Calu3 (cell line): ENCODE data around the gene CCDC70. TPM values are rescaled to one million over a fixed set of nuclear protein-coding genes. Genes with fewer than 3 reads are reported as not detected.

ENCODE experiments used
- BruUV-seq: library from RNA; stranded (reverse); fragments of 400-500 nt; replicated peaks from 2 replicates; lab custom pipeline; 2021; lab: Mats Ljungman, UMichigan
- CTCF ChIA-PET: fragments of 300-600 bp; sonication (Branson Sonifier 250); formaldehyde crosslinking; loops from one replicate; lab custom pipeline; 2022; ENCODE audit warnings: antibody characterized with exemption; lab: Charles Lee
- DNase-seq: peaks from one replicate; pipeline ENCODE4 v3.0.0; 2022
- H3K27ac Mint-ChIP-seq: one replicate; pipeline ENCODE4 v1.8.0; 2022; ENCODE audit warnings: mixed read lengths; ENCODE audit not compliant: unreplicated experiment
- H3K27me3 Mint-ChIP-seq: one replicate; pipeline ENCODE4 v1.8.0; 2022; ENCODE audit warnings: mixed read lengths; ENCODE audit not compliant: unreplicated experiment
- H3K36me3 Mint-ChIP-seq: one replicate; pipeline ENCODE4 v1.8.0; 2022; ENCODE audit warnings: mild to moderate bottlenecking, moderate library complexity, mixed read lengths; ENCODE audit not compliant: insufficient read depth, unreplicated experiment
- H3K4me1 Mint-ChIP-seq: one replicate; pipeline ENCODE4 v1.8.0; 2022; ENCODE audit warnings: mild to moderate bottlenecking, low read depth, mixed read lengths; ENCODE audit not compliant: unreplicated experiment
- H3K4me3 Mint-ChIP-seq: one replicate; pipeline ENCODE4 v1.8.0; 2022; ENCODE audit warnings: mild to moderate bottlenecking, low read depth, moderate library complexity, mixed read lengths; ENCODE audit not compliant: unreplicated experiment
- H3K9me3 Mint-ChIP-seq: one replicate; pipeline ENCODE4 v1.8.0; 2022; ENCODE audit warnings: low read depth, mixed read lengths; ENCODE audit not compliant: unreplicated experiment
- CTCF ChIP-seq: fragments of 200-600 bp; IDR thresholded peaks from one replicate; pipeline ENCODE4 v1.8.0; 2022; ENCODE audit warnings: antibody characterized with exemption; ENCODE audit not compliant: unreplicated experiment
- intact Hi-C: fragments of 100-400 bp; cut with micrococcal nuclease; formaldehyde crosslinking; loops from one replicate; pipeline ENCODE4 v1.10.0; 2022; ENCODE audit not compliant: unreplicated experiment
- total RNA-seq: library from RNA; stranded (reverse); gene quantifications from 2 replicates; pipeline ENCODE4 v1.2.3, GENCODE V29; 2022

The CCDC70 gene
- total RNA-seq, 1 experiment from 2014 or later, result not detected

- no peak for TF ChIP-seq CTCF
- intact Hi-C loops, result no loop called here
- no peaks in the 10 kb centered on the region for H3K9me3 Mint-ChIP-seq
- no TSS peak for BruUV-seq
- CTCF ChIA-PET, result no interaction called here
- no peak overlapping the region for H3K27ac Mint-ChIP-seq
- H3K36me3 Mint-ChIP-seq, result no peaks in the 10 kb centered on the region
- H3K4me1 Mint-ChIP-seq, result peaks cover 35% of the 10 kb centered on the region
- H3K4me3 Mint-ChIP-seq, result no peak overlapping the region
- DNase-seq, result peak; percentile 12
- H3K27me3 Mint-ChIP-seq, result no peaks in the 10 kb centered on the region
Observed at GRCh38 chr13:51856027-51856736, 5.6 kb upstream of the CCDC70 start.

GRCh38 chr13:51856998-51857397 lies 4.8 kb upstream of the CCDC70 start:
- BruUV-seq, result no TSS peak
- Mint-ChIP-seq H3K4me3 (no peak overlapping the region), H3K27ac (no peak overlapping the region), H3K36me3 (no peaks in the 10 kb centered on the region), H3K9me3 (no peaks in the 10 kb centered on the region), H3K4me1 (peaks cover 35% of the 10 kb centered on the region), H3K27me3 (peaks cover 3% of the 10 kb centered on the region)
- TF ChIP-seq CTCF, result no peak
- no peak for DNase-seq
- CTCF ChIA-PET, result interaction anchor here (0.6 kb wide), 1 partner anchor 575 kb away, joined by 3 read pairs; no protein-coding TSS in a partner anchor
- intact Hi-C loops, result no loop called here

DNA sequence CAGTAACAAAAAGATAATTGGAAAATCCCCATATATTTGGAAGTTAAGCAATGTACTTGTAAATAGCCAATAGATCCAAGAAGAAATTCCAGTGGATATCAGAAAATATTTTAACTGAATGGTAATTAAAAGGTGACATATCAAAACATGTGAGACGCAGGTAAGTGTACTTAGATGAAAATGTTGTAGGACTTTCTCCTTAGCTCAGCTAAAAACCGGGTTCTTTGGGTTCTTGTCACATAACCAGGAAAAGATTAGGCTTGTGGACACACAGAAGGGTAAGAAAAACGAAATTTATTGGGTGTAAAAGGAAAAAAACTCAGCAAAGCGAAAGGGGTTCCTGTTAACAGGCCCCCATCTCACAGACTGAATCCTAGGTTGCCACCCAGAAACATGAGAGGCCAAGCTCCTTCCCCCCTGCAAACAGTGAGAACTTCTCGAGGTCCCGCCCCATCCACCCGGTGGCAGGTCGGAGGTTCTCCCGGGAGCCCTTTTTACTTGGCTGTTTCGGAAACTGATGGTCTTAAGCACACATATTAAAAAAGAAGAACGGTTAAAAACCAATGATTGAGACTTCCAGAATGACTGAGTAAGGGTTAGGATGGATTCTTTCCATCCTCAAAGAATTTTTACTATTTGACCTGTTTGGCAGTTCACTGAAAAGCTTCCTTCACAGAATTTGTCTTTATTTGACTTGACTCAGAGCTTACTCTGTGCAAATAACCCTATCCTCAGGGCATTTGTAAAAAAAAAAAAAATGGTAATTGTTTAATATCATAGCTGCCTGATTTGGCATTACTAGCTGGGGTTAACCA lies 3.1 kb upstream of the CCDC70 start:
- Mint-ChIP-seq H3K4me3 (no peak overlapping the region), H3K9me3 (no peaks in the 10 kb centered on the region), H3K36me3 (no peaks in the 10 kb centered on the region), H3K4me1 (peaks cover 35% of the 10 kb centered on the region), H3K27ac (no peak overlapping the region), H3K27me3 (peaks cover 19% of the 10 kb centered on the region)
- no peak for DNase-seq
- CTCF ChIA-PET, result interaction anchor here (0.7 kb wide), 1 partner anchor 833 kb away, joined by 4 read pairs; no protein-coding TSS in a partner anchor
- TF ChIP-seq CTCF, result no peak
- intact Hi-C loops, result no loop called here
- no TSS peak for BruUV-seq

GRCh38 chr13:51862957-51863356 lies 1.2 kb downstream of the CCDC70 start:
- peaks cover 37% of the 10 kb centered on the region for H3K27me3 Mint-ChIP-seq
- peaks cover 15% of the 10 kb centered on the region for H3K4me1 Mint-ChIP-seq
- no peaks in the 10 kb centered on the region for H3K9me3 Mint-ChIP-seq
- intact Hi-C loops, result no loop called here
- no peak overlapping the region for H3K27ac Mint-ChIP-seq
- no TSS peak for BruUV-seq
- no peaks in the 10 kb centered on the region for H3K36me3 Mint-ChIP-seq
- CTCF ChIA-PET, result no interaction called here
- no peak for DNase-seq
- H3K4me3 Mint-ChIP-seq, result no peak overlapping the region
- TF ChIP-seq CTCF, result no peak
